SKM-1 (cell line): Measurements from ENCODE around the gene SYNJ2.
"Not testable (repeated sequence)": the region's sequence is repeated elsewhere in the genome, so short reads cannot be mapped to it uniquely, and the experiment has no call there.

Experiments
- DNase-seq: peaks from one replicate; lab custom pipeline; 2025; ENCODE audit not compliant: unreplicated experiment; lab: John Stamatoyannopoulos, UW

Gene SYNJ2

GRCh38 chr6:157954150-157955117 is 27.2 kb upstream of the SYNJ2 start:
- no peak for DNase-seq

GRCh38 chr6:157955675-157956074 is 26.0 kb upstream of the SYNJ2 start:
- no peak for DNase-seq

DNA sequence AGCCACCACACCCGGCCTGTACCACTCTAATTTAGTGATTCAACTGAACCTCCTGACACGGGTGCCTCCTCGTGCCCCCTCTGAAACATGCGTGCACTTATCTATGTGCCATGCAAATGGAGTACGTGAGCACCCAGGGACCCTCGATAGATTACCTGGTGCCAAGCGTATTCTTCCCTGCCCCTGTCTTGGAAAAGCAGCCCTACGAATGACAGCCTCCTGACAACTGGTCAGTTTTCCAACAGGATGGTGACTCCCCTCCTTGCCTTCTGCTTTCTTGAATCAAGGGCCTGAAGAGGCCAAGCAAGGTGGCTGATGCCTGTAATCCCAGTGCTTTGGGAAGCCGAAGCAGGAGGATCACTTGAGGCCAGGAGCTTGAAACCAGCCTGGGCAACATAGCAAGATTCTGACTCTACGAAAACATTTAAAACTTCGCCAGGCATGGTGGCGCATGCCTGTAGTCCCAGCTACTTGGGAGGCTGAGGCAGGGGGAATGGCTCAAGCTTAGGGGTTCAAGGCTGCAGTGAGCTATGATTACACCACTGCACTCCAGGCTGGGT is 25.4 kb upstream of the SYNJ2 start:
- no peak for DNase-seq

- DNase-seq = no peak
Measured at GRCh38 chr6:157959451-157960227, 22.0 kb upstream of the SYNJ2 start.

GRCh38 chr6:157961153-157961831 is 20.4 kb upstream of the SYNJ2 start:
- DNase-seq = no peak

GRCh38 chr6:157961832-157962575 is 19.7 kb upstream of the SYNJ2 start:
- no peak for DNase-seq

- no peak for DNase-seq
Measured at GRCh38 chr6:157962601-157963302, 18.9 kb upstream of the SYNJ2 start.

DNA sequence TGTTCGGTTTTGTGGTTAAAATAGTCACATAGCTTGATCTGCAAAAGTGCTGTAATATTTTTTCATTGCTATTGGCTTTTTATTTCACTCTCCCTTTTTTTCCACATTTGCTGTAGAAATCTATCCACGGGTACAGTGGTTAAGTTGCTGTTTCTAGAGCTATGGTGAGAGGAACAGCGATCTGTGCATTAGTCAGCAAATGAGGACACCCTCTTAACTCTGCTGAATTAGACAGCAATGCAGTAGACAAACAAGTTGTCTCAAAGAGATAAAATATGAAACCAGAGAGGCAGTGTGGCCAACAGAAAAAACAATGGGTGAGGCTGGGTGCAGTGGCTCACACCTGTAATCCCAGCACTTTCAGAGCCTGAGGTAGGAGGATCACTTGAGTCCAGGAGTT is 17.6 kb upstream of the SYNJ2 start:
- no peak for DNase-seq

DNA sequence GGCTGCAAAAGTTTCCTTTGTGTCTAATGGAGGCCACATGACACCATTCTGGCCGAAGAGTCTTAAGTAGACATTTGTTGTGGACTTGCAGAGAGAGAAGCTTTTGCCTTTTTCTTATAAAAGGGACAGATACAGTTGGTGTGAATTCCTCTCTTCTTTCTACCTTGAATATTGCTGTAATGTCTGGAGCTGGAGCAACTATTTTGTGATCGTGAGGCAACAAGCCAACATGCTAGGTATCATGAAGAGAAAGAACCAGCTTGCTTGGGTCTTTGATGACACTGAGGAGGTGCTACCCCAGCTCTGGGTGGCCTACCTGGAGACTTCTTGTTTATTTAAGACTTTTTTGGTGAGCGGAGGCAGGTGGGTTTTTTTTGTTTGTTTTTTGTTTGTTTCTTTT is 16.3 kb upstream of the SYNJ2 start:
- DNase-seq = no peak

DNA sequence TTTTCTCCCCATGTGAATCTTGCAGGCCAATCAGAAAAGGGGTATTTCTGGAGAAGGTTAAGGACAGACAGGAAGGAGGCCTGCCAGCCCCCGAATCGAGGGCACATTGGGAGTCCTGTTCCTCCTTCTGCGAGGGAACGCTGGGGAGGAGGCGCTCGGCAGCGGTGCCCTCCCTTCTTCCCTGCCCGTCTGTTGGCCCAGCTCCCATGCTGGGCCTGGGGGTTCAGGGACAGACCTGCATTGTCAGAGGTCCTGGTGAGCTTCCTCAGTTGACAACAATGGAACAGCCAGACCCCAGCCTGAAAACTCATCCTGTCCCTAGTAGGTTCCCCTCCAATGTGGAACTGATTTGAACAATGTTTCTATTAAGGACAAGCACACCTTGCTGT is 15.1 kb upstream of the SYNJ2 start:
- DNase-seq = no peak

DNA sequence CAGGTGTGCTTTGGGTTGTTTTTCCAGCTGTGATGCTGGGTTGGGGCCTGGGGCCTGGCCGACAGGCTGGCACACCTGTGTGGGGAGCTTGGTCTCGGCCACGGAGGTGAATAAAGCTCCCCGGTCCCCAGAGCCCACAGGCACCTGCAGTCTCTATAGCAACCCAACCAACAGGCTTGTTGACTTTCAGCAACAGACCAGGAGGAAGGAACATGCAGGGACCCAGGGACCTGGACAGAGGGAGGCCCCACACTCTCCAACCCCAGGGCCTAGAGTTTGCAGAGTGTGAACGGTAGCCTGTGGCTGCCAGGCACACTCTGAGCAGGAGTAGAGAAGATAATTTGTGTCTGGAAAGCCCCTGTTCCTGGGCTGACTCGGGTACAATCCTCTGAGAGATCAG is 14.6 kb upstream of the SYNJ2 start:
- DNase-seq = no peak

- DNase-seq = no peak
Measured at GRCh38 chr6:157967486-157967885, 14.2 kb upstream of the SYNJ2 start.

DNA sequence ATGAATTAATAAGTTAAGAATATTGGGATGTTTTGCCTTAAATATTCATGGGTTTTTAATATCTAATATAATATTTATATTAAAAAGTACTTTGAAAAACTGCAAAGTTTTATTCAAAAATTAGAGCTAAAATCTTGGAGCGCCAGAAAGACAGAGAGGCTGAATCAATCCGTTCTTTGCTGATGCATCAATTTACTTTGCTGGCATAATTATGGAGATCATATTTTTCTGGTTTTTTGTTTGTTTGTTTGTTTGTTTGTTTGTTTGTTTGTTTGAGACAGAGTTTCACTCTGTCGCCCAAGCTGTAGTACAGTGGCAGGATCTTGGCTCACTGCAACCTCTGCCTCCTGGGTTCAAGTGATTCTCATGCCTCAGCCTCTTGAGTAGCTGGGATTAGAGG is 9.5 kb upstream of the SYNJ2 start:
- DNase-seq = not testable (repeated sequence)

DNA sequence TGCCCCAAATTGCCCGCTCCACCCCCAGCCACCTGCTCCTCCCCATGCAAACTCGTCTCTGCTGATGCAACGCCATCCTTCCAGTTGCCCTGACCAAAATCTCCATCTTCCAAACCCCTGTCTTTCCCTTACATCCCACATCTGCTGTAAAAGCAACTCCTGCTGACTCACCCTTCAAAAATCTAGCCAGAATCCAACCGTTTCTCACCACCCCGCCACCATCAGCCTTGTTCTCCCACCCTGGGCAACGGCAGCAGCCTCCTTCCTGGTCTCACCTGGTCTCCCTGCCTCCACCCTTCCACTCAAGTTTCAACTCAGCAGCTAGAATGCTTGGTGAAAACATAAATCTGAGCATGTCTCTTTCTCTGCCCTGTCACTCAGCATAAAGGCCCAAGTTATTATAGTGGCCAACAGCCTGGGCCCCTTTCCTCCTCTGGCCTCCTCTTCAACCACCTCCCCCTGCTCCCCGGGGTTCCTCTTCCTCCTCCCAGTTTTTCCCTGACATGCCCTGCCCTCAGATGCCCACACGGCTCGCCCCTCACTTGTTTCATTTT is 7.2 kb upstream of the SYNJ2 start:
- DNase-seq = no peak

GRCh38 chr6:157974967-157975366 is 6.7 kb upstream of the SYNJ2 start:
- no peak for DNase-seq

- DNase-seq = no peak
Measured at GRCh38 chr6:157975456-157975855, 6.2 kb upstream of the SYNJ2 start.

- no peak for DNase-seq
Measured at GRCh38 chr6:157976345-157977175, 5.1 kb upstream of the SYNJ2 start.

DNA sequence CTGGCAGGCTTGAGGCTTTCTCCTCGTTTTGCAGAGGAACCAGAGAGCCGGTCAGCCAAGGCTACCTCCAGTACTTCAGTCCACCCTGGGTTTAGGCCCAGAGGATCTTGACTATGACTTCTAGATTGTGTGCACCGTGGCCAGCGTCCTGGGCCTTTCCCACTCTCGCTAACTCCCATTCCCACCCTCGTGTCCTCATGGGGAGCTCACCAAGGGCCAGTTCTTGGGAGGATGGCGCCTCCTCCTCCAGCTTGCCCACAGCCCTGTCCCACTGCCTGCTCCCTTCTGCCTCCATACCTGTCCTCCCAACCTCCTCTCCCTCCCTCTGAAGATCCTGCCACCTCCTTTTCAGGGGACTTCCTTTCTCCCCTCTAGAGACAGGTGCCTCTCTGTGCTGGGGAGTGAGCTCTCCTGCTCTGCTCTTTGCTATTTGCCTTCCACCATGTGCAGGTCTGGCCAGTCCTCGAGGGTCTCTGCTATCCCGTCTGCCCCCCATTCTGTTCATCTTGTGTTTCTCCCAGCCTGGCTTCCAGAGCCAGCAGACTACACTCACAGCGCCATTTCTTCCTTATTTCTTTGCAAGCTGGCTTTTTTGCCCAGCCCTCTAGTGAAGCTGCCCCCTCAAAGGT is 4.4 kb upstream of the SYNJ2 start:
- DNase-seq = no peak
